ENCODE data around the gene UVRAG.

The UVRAG gene

DNA sequence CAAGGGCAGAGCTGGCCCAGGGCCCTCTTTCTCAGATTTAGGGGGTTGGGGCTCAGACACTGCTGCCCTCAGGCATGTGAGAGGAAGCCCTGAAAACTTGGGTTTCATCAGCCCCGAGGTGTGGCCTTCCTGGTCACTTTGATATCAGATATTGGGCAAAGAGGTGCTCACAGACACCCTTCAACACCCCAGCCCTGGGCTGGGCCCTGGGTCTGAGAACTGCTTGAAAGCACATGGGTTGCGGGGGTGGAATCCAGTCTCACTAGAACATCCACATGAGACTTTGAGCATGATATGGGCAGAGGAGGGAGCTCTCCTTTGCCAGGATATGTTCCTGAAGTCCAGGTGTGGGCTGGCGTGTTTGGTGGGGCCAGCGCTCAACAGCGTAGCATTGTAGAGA is 36.0 kb upstream of the UVRAG start:
- H3K4me3 ChIP-seq (ENCODE audit: insufficient read depth, low read length, poor library complexity, severe bottlenecking), result no peak overlapping the region
- H3K9me3 ChIP-seq (ENCODE audit: insufficient read depth, low read length), result no peaks in the 10 kb centered on the region
- H3K27me3 ChIP-seq (ENCODE audit: low read length), result no peaks in the 10 kb centered on the region
- H2AFZ ChIP-seq (ENCODE audit: low read depth, low read length, severe bottlenecking), result no peak overlapping the region
- no peaks in the 10 kb centered on the region for H3K79me2 ChIP-seq (ENCODE audit: insufficient read depth, low read length)
- no peaks in the 10 kb centered on the region for H3F3A ChIP-seq (ENCODE audit: insufficient read depth)
- no peak overlapping the region for H3K9ac ChIP-seq (ENCODE audit: low read length)
- no peaks in the 10 kb centered on the region for H3K36me3 ChIP-seq (ENCODE audit: low read length)
- H3K4me2 ChIP-seq (ENCODE audit: low read depth, low read length, poor library complexity, severe bottlenecking), result no peak overlapping the region
- no peaks in the 10 kb centered on the region for H3K9me2 ChIP-seq (replicated peaks; ENCODE audit: insufficient read depth, low read length)
- TF ChIP-seq, protein P1, sequence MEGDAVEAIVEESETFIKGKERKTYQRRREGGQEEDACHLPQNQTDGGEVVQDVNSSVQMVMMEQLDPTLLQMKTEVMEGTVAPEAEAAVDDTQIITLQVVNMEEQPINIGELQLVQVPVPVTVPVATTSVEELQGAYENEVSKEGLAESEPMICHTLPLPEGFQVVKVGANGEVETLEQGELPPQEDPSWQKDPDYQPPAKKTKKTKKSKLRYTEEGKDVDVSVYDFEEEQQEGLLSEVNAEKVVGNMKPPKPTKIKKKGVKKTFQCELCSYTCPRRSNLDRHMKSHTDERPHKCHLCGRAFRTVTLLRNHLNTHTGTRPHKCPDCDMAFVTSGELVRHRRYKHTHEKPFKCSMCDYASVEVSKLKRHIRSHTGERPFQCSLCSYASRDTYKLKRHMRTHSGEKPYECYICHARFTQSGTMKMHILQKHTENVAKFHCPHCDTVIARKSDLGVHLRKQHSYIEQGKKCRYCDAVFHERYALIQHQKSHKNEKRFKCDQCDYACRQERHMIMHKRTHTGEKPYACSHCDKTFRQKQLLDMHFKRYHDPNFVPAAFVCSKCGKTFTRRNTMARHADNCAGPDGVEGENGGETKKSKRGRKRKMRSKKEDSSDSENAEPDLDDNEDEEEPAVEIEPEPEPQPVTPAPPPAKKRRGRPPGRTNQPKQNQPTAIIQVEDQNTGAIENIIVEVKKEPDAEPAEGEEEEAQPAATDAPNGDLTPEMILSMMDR (IDR thresholded peaks at IDR 0.05; ENCODE audit: insufficient read depth, low read length, poor library complexity, severe bottlenecking), result no peak
- TF ChIP-seq EZH2phosphoT487 (conservative IDR thresholded peaks at IDR 0.05; ENCODE audit: low read length), result no peak
- no peak overlapping the region for H3K27ac ChIP-seq (ENCODE audit: low read depth, low read length)
- no peaks in the 10 kb centered on the region for H4K20me1 ChIP-seq (ENCODE audit: low read depth, low read length)

DNA sequence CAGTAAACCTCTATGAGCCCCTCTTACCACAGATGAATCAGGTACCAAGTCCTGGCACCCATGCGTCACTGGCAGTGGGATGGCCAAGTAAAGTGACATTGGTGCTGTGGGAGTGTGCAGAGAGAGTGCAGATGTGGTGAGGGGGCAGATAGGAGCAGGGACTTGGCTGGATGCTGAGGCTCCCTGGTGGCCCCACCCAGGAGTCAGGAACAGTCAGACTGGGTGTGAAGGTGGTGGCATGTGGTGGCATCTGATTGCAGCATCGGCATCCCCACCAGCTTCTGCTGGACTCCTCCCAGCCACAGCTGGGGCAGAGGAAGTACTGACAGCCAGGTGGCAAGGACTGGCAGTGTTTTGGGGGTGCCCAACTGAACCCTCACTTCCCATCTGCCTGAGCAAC is 35.0 kb upstream of the UVRAG start:
- H3F3A ChIP-seq (ENCODE audit: insufficient read depth), result no peaks in the 10 kb centered on the region
- no peaks in the 10 kb centered on the region for H3K27me3 ChIP-seq (ENCODE audit: low read length)
- no peak overlapping the region for H3K9ac ChIP-seq (ENCODE audit: low read length)
- H2AFZ ChIP-seq (ENCODE audit: low read depth, low read length, severe bottlenecking), result no peak overlapping the region
- no peak overlapping the region for H3K4me3 ChIP-seq (ENCODE audit: insufficient read depth, low read length, poor library complexity, severe bottlenecking)
- no peaks in the 10 kb centered on the region for H3K9me3 ChIP-seq (ENCODE audit: insufficient read depth, low read length)
- H3K36me3 ChIP-seq (ENCODE audit: low read length), result no peaks in the 10 kb centered on the region
- TF ChIP-seq, protein P1 (IDR thresholded peaks at IDR 0.05; ENCODE audit: insufficient read depth, low read length, poor library complexity, severe bottlenecking), result no peak
- no peak for TF ChIP-seq EZH2phosphoT487 (conservative IDR thresholded peaks at IDR 0.05; ENCODE audit: low read length)
- no peaks in the 10 kb centered on the region for H4K20me1 ChIP-seq (ENCODE audit: low read depth, low read length)
- no peak overlapping the region for H3K4me2 ChIP-seq (ENCODE audit: low read depth, low read length, poor library complexity, severe bottlenecking)
- no peak overlapping the region for H3K27ac ChIP-seq (ENCODE audit: low read depth, low read length)
- H3K79me2 ChIP-seq (ENCODE audit: insufficient read depth, low read length), result no peaks in the 10 kb centered on the region
- no peaks in the 10 kb centered on the region for H3K9me2 ChIP-seq (replicated peaks; ENCODE audit: insufficient read depth, low read length)

DNA sequence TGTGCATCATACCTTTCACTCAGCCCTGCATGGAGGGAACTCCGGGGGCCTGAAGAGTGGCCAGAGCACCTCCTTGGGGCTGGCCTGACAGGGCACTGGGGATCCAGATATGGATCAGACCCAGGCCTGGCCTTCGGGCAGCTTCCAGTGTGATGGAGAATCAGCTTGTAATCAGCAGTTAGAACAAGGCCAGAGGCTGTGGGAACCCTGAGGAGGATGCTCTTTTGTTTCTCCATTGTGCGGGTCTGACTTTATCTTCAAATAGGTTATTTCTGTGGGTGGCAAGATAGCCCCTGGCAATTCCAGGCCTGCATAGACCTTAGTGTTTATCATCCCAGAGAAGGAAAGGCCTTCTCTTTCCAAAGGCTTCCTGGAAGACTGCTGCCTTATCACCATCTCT is 34.1 kb upstream of the UVRAG start:
- H3K27ac ChIP-seq (ENCODE audit: low read depth, low read length), result no peak overlapping the region
- no peaks in the 10 kb centered on the region for H3K9me2 ChIP-seq (replicated peaks; ENCODE audit: insufficient read depth, low read length)
- no peaks in the 10 kb centered on the region for H3F3A ChIP-seq (ENCODE audit: insufficient read depth)

More for the DNA sequence above, 34.1 kb upstream of the UVRAG start:
- no peaks in the 10 kb centered on the region for H4K20me1 ChIP-seq (ENCODE audit: low read depth, low read length)
- no peaks in the 10 kb centered on the region for H3K9me3 ChIP-seq (ENCODE audit: insufficient read depth, low read length)
- H3K4me2 ChIP-seq (ENCODE audit: low read depth, low read length, poor library complexity, severe bottlenecking), result no peak overlapping the region
- no peak overlapping the region for H2AFZ ChIP-seq (ENCODE audit: low read depth, low read length, severe bottlenecking)
- TF ChIP-seq, protein P1 (IDR thresholded peaks at IDR 0.05; ENCODE audit: insufficient read depth, low read length, poor library complexity, severe bottlenecking), result no peak
- TF ChIP-seq EZH2phosphoT487 (conservative IDR thresholded peaks at IDR 0.05; ENCODE audit: low read length), result no peak
- H3K4me3 ChIP-seq (ENCODE audit: insufficient read depth, low read length, poor library complexity, severe bottlenecking), result no peak overlapping the region
- H3K9ac ChIP-seq (ENCODE audit: low read length), result no peak overlapping the region
- H3K79me2 ChIP-seq (ENCODE audit: insufficient read depth, low read length), result no peaks in the 10 kb centered on the region
- H3K36me3 ChIP-seq (ENCODE audit: low read length), result no peaks in the 10 kb centered on the region
- no peaks in the 10 kb centered on the region for H3K27me3 ChIP-seq (ENCODE audit: low read length)
